NCI-H510A (cell line): Measurements from ENCODE around the gene NEK10.

Source experiments
- DNase-seq: peaks from one replicate; lab custom pipeline; 2025; lab: John Stamatoyannopoulos, UW

The NEK10 gene

DNA sequence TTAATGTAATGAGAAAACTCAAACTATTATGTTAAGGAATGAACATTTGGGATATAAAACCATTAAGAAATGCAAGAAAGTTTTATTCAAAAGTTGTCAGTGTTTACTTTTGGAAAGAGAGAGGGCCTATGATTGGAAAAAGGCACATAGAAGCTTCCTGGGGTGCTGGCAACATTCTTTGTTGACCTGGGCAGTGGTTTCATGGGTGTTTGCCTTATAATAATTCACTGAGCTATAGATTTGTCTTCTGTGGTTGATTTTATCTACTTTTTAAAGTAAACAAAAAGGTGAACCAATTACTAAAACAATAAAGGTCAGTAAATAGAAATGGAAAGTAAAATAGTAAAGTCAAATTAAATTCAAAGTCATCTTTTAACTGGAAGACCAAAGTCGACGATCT is 308.8 kb downstream of the NEK10 start:
- DNase-seq = no peak
